Endothelial cell of umbilical vein (primary cell): ENCODE results near the gene TRPV6. TPM values are rescaled to one million over a fixed set of nuclear protein-coding genes. Genes with fewer than 3 reads are reported as not detected.

Source experiments
- BruUV-seq: library from RNA; stranded (reverse); fragments of 400-500 nt; replicated peaks from 2 replicates; lab custom pipeline; 2021; lab: Mats Ljungman, UMichigan
- CTCF ChIA-PET: fragments of 300-600, 350-600 bp; sonication (Branson Sonifier 250); formaldehyde crosslinking; loops from one replicate; lab custom pipeline; 2021; ENCODE audit warnings: antibody characterized with exemption, inconsistent platforms; lab: Charles Lee
- POLR2A ChIA-PET: fragments of 300-600, 350-600 bp; sonication (Branson Sonifier 250); formaldehyde crosslinking; loops from one replicate; lab custom pipeline; 2021; ENCODE audit warnings: antibody characterized with exemption, inconsistent platforms; lab: Charles Lee
- DNase-seq: peaks from one replicate; pipeline ENCODE4 v3.0.0-alpha.2; 2011; ENCODE audit warnings: low read depth, low spot score
- FAIRE-seq: peaks from 2 replicates; lab custom pipeline; 2011; peaks lifted over from hg19 to GRCh38; lab: Jason Lieb, UNC
- H2AFZ ChIP-seq: 2 replicates; pipeline ENCODE4 v1.6.0; 2012; ENCODE audit warnings: low read depth, low read length, control low read depth, inconsistent platforms
- H3K27ac ChIP-seq: 2 replicates; pipeline ENCODE4 v1.5.1; 2011; ENCODE audit warnings: low read depth, mild to moderate bottlenecking, control low read depth, low read length, moderate library complexity; ENCODE audit not compliant: insufficient read depth
- H3K27me3 ChIP-seq, 2 experiments: 2 replicates each; pipeline versions ENCODE4 v1.6.0 to v1.6.1; 2011; ENCODE audit warnings: low read length in 2 of 2, mixed read lengths in 1 of 2; ENCODE audit not compliant: control insufficient read depth in 2 of 2, insufficient read depth in 2 of 2
- H3K36me3 ChIP-seq, 2 experiments: 2 replicates in 1 of 2; 3 replicates in 1 of 2; pipeline ENCODE4 v1.5.1; 2011; ENCODE audit warnings: low read length in 2 of 2, mild to moderate bottlenecking in 1 of 2, moderate library complexity in 1 of 2; ENCODE audit not compliant: control insufficient read depth in 2 of 2, insufficient read depth in 2 of 2; ENCODE audit errors: extremely low read depth in 1 of 2
- H3K4me1 ChIP-seq: 3 replicates; pipeline ENCODE4 v1.5.1; 2011; ENCODE audit warnings: mild to moderate bottlenecking, low read length; ENCODE audit not compliant: control insufficient read depth, insufficient read depth; ENCODE audit errors: extremely low read depth
- H3K4me2 ChIP-seq: 2 replicates; pipeline ENCODE4 v1.6.1; 2011; ENCODE audit warnings: low read length, control low read depth, mixed read lengths; ENCODE audit not compliant: insufficient read depth
- H3K4me3 ChIP-seq, 3 experiments: fragments of 200-600 bp in 1 of 3; sonication (generic), shearing (Covaris generic) in 1 of 3; replicated peaks in 1 of 3; 2 replicates each; pipeline ENCODE4 v1.5.1; 2011 to 2016; ENCODE audit warnings: control low read depth in 3 of 3, low read length in 3 of 3, mild to moderate bottlenecking in 2 of 3, inconsistent platforms in 1 of 3, low read depth in 1 of 3, moderate library complexity in 1 of 3; ENCODE audit not compliant: insufficient read depth in 1 of 3
- H3K79me2 ChIP-seq: 2 replicates; pipeline ENCODE4 v1.6.0; 2012; ENCODE audit warnings: low read length, inconsistent platforms; ENCODE audit not compliant: control insufficient read depth, insufficient read depth
- H3K9ac ChIP-seq: replicated peaks from 2 replicates; pipeline ENCODE3; 2011; ENCODE audit warnings: low read length, control low read depth; ENCODE audit not compliant: insufficient read depth; ENCODE audit errors: extremely low read depth
- H3K9me1 ChIP-seq: replicated peaks from 3 replicates; pipeline ENCODE4 v1.6.0; 2011; ENCODE audit warnings: mild to moderate bottlenecking, low read length; ENCODE audit not compliant: control insufficient read depth, insufficient read depth; ENCODE audit errors: extremely low read depth
- H3K9me3 ChIP-seq: replicated peaks from 2 replicates; pipeline ENCODE4 v1.5.1; 2012; ENCODE audit warnings: low read length, inconsistent platforms; ENCODE audit not compliant: control insufficient read depth, insufficient read depth
- H4K20me1 ChIP-seq: replicated peaks from 2 replicates; pipeline ENCODE3; 2011; ENCODE audit warnings: mild to moderate bottlenecking, low read length; ENCODE audit not compliant: control insufficient read depth, insufficient read depth; ENCODE audit errors: extremely low read depth
- CTCF ChIP-seq, 2 donors: IDR thresholded peaks; 1 replicate in 1 of 2; 2 replicates in 1 of 2; pipeline ENCODE4 v1.5.1; 2011; ENCODE audit warnings: low read length in 2 of 2, mild to moderate bottlenecking in 2 of 2, moderate library complexity in 2 of 2, control low read depth in 1 of 2, inconsistent platforms in 1 of 2, low read depth in 1 of 2; ENCODE audit not compliant: insufficient read depth in 1 of 2; ENCODE audit errors: extremely low read depth in 1 of 2
- EZH2 ChIP-seq: IDR thresholded peaks from 2 replicates; pipeline ENCODE4 v1.6.1; 2012; ENCODE audit warnings: borderline replicate concordance, low read depth, mild to moderate bottlenecking, moderate library complexity, low read length, inconsistent platforms; ENCODE audit not compliant: severe bottlenecking
- FOS ChIP-seq: IDR thresholded peaks from 2 replicates; pipeline ENCODE4 v1.6.1; 2011; ENCODE audit warnings: mild to moderate bottlenecking, low read length, moderate library complexity, borderline replicate concordance; ENCODE audit not compliant: insufficient read depth
- GATA2 ChIP-seq: IDR thresholded peaks from 2 replicates; pipeline ENCODE4 v1.7.0; 2011; ENCODE audit warnings: low read depth, mild to moderate bottlenecking, moderate library complexity, mixed read lengths, low read length; ENCODE audit not compliant: insufficient read length, insufficient read depth
- JUN ChIP-seq: IDR thresholded peaks from 2 replicates; pipeline ENCODE4 v1.6.1; 2011; ENCODE audit warnings: borderline replicate concordance, low read depth; ENCODE audit not compliant: insufficient read length, insufficient read depth
- MYC ChIP-seq: IDR thresholded peaks from one replicate; pipeline ENCODE4 v1.6.1; 2011; ENCODE audit warnings: mild to moderate bottlenecking, low read depth, low read length
- POLR2A ChIP-seq: IDR thresholded peaks from 2 replicates; pipeline ENCODE4 v1.6.1; 2012; ENCODE audit warnings: low read depth, mild to moderate bottlenecking, control low read depth, low read length
- POLR2AphosphoS5 ChIP-seq: IDR thresholded peaks from 2 replicates; pipeline ENCODE4 v1.6.1; 2012; ENCODE audit warnings: low read depth, mild to moderate bottlenecking, control low read depth, low read length, moderate library complexity; ENCODE audit not compliant: insufficient read depth
- dilution Hi-C: fragments of 300-500 bp; cut with MboI; formaldehyde crosslinking; loops from one replicate; pipeline ENCODE4 v1.15.0; 2019; ENCODE audit warnings: low sequenced_read_pairs; ENCODE audit not compliant: extremely low pct_ligation_motif_present
- intact Hi-C: fragments of 100-400 bp; cut with micrococcal nuclease; formaldehyde crosslinking; loops from one replicate; pipeline ENCODE4 v1.10.0; 2022
- polyA plus RNA-seq, 4 experiments: library from polyadenylated mRNA; depleted of rRNA in 3 of 4; stranded (reverse) in 3 of 4; unstranded in 1 of 4; fragments of >200 nt; gene quantifications; 2 replicates each; pipeline versions ENCODE4 v1.2.1 to v1.2.3, GENCODE V29; 2011 to 2012; ENCODE audit warnings: missing spikeins in 1 of 4
- total RNA-seq: library from RNA; stranded (reverse); gene quantifications from 2 replicates; pipeline ENCODE4 v1.2.3, GENCODE V29; 2021
- TF ChIP-seq, protein P1 (sequence below): IDR thresholded peaks from 2 replicates; pipeline ENCODE4 v1.6.1; 2011; ENCODE audit not compliant: insufficient read depth, insufficient read length

Gene TRPV6
- total and polyA plus RNA-seq, 2 donors (not counting 3 experiments of a cell fraction or from before 2014, with no cell fraction given), result not detected

GRCh38 chr7:142927949-142928348, 42.4 kb upstream of the TRPV6 start:
- Histone ChIP-seq H3K4me1 (no peaks in the 10 kb centered on the region), H2AFZ (no peak overlapping the region), H4K20me1 (no peaks in the 10 kb centered on the region), H3K4me3 (no peak overlapping the region), H3K79me2 (no peaks in the 10 kb centered on the region), H3K27ac (no peak overlapping the region), H3K36me3 (no peaks in the 10 kb centered on the region), H3K27me3 (no peaks in the 10 kb centered on the region), H3K4me2 (no peak overlapping the region), H3K9me1 (no peaks in the 10 kb centered on the region), H3K9ac (no peak overlapping the region), H3K9me3 (no peaks in the 10 kb centered on the region)
- DNase-seq (no peak), FAIRE-seq (no peak)
- no TSS peak for BruUV-seq
- intact Hi-C loops (no loop called here), dilution Hi-C loops (no loop called here)
- ChIA-PET CTCF (interaction anchor here (1.0 kb wide), 1 partner anchor 47 kb away, joined by 3 read pairs; no protein-coding TSS in a partner anchor), POLR2A (no interaction called here)
- no peak for TF ChIP-seq GATA2
- TF ChIP-seq POLR2AphosphoS5, result no peak
- TF ChIP-seq EZH2, result no peak
- no peak for TF ChIP-seq FOS
- no peak for TF ChIP-seq POLR2A
- TF ChIP-seq JUN, result no peak
- TF ChIP-seq CTCF (IDR thresholded peaks at IDR 0.05; ENCODE audit: extremely low read depth in 1 of 2, insufficient read depth in 1 of 2, low read depth in 1 of 2, low read length in 2 of 2), result no peak
- no peak for TF ChIP-seq MYC
- TF ChIP-seq, protein P1, sequence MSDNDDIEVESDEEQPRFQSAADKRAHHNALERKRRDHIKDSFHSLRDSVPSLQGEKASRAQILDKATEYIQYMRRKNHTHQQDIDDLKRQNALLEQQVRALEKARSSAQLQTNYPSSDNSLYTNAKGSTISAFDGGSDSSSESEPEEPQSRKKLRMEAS, result no peak
